ENCODE measurements around the gene SOX21. TPM values are rescaled to one million over a fixed set of nuclear protein-coding genes. Genes with fewer than 3 reads are reported as not detected.
A peak's percentile ranks its signal among the peaks of the same experiment; 100 is the strongest.
"Not testable (repeated sequence)": the region's sequence is repeated elsewhere in the genome, so short reads cannot be mapped to it uniquely, and the experiment has no call there.

The SOX21 gene
- not detected in 2 replicates for total RNA-seq
- polyA plus RNA-seq (2012), result not detected

GRCh38 chr13:94712287-94712811 lies at the start of gene SOX21:
SOX21 (minus strand) TSS chr13:94712545; CDS start chr13:94712049, 496 bp downstream.
- peak; percentile 17 for DNase-seq (ENCODE audit: low read depth)

GRCh38 chr13:94761407-94761806 lies 49.1 kb upstream of the SOX21 start:
- DNase-seq (ENCODE audit: low read depth), result no peak

GRCh38 chr13:94759120-94759728 lies 46.9 kb upstream of the SOX21 start:
- no peak for DNase-seq (ENCODE audit: low read depth)

- no peak for DNase-seq (ENCODE audit: low read depth)
These were observed 46.2 kb upstream of the SOX21 start for GRCh38 chr13:94758436-94758960.

GRCh38 chr13:94753327-94753726 lies 41.0 kb upstream of the SOX21 start:
- DNase-seq (ENCODE audit: low read depth), result no peak

GRCh38 chr13:94749162-94749561 lies 36.8 kb upstream of the SOX21 start:
- no peak for DNase-seq (ENCODE audit: low read depth)

- no peak for DNase-seq (ENCODE audit: low read depth)
These were observed 26.9 kb upstream of the SOX21 start for GRCh38 chr13:94739235-94739634.

- DNase-seq (ENCODE audit: low read depth), result no peak
These were observed 18.7 kb upstream of the SOX21 start for GRCh38 chr13:94731028-94731427.

- not testable (repeated sequence) for DNase-seq (ENCODE audit: low read depth)
These were observed 17.6 kb upstream of the SOX21 start for GRCh38 chr13:94729941-94730340.

- DNase-seq (ENCODE audit: low read depth), result no peak
These were observed 14.1 kb upstream of the SOX21 start for GRCh38 chr13:94726425-94726824.

- DNase-seq (ENCODE audit: low read depth), result no peak
These were observed 10.4 kb upstream of the SOX21 start for GRCh38 chr13:94722609-94723345.

- DNase-seq (ENCODE audit: low read depth), result not testable (repeated sequence)
These were observed 6.4 kb upstream of the SOX21 start for GRCh38 chr13:94718697-94719096.

- DNase-seq (ENCODE audit: low read depth), result no peak
These were observed 5.6 kb upstream of the SOX21 start for GRCh38 chr13:94717916-94718315.

- DNase-seq (ENCODE audit: low read depth), result no peak
These were observed 3.7 kb upstream of the SOX21 start for GRCh38 chr13:94716016-94716415.

GRCh38 chr13:94713561-94714182 lies 1.3 kb upstream of the SOX21 start:
- DNase-seq (ENCODE audit: low read depth), result no peak

GRCh38 chr13:94712812-94713560 lies 641 bp upstream of the SOX21 start:
- DNase-seq (ENCODE audit: low read depth), result peak; percentile 31

GRCh38 chr13:94711561-94712286 lies 621 bp downstream of the SOX21 start:
- DNase-seq (ENCODE audit: low read depth), result no peak

- DNase-seq (ENCODE audit: low read depth), result no peak
These were observed 1.3 kb downstream of the SOX21 start for GRCh38 chr13:94710881-94711560.

- DNase-seq (ENCODE audit: low read depth), result no peak
These were observed 2.1 kb downstream of the SOX21 start for GRCh38 chr13:94710065-94710781.
